Epithelial cell of esophagus (primary cell): ENCODE data around the gene FAM120A.

ENCODE experiments used
- DNase-seq: peaks from one replicate; pipeline ENCODE4 v3.0.0; 2010; ENCODE audit warnings: low read depth
- H3K4me3 ChIP-seq: 2 replicates; pipeline ENCODE4 v1.5.1; 2011; ENCODE audit warnings: mild to moderate bottlenecking, low read length, control low read depth
- TF ChIP-seq, protein P1 (sequence below): IDR thresholded peaks from 2 replicates; pipeline ENCODE4 v1.5.1; 2011; ENCODE audit warnings: low read depth, mild to moderate bottlenecking, low read length, control low read depth, inconsistent platforms; ENCODE audit not compliant: insufficient read depth; ENCODE audit errors: missing control alignments

The FAM120A gene

DNA sequence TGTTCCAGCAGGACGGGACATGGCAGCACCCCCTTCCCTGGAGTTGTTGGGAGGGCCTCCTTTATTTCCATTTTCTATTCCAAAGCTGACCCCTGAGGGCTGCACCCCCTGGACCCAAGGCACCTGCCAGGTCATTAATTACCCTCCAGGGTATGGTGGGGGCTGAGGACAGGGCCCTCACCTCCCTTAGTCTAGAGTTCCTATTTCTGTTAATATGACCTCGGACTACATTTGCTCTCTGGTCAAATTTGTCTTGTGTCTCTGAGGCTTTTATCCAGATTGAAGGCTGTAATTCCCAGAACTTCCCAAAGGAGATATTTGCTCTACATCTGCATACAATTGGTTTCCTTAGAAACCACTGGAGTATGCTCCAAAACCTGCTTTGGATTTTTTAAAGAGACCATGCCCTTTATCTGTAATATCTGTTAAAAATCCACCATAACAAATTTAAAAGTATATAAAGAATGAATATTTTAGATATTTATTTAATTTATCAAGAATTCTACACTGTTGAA, 141.7 kb downstream of the FAM120A start:
- TF ChIP-seq, protein P1, sequence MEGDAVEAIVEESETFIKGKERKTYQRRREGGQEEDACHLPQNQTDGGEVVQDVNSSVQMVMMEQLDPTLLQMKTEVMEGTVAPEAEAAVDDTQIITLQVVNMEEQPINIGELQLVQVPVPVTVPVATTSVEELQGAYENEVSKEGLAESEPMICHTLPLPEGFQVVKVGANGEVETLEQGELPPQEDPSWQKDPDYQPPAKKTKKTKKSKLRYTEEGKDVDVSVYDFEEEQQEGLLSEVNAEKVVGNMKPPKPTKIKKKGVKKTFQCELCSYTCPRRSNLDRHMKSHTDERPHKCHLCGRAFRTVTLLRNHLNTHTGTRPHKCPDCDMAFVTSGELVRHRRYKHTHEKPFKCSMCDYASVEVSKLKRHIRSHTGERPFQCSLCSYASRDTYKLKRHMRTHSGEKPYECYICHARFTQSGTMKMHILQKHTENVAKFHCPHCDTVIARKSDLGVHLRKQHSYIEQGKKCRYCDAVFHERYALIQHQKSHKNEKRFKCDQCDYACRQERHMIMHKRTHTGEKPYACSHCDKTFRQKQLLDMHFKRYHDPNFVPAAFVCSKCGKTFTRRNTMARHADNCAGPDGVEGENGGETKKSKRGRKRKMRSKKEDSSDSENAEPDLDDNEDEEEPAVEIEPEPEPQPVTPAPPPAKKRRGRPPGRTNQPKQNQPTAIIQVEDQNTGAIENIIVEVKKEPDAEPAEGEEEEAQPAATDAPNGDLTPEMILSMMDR = no peak
- DNase-seq = no peak
- no peak overlapping the region for H3K4me3 ChIP-seq

DNA sequence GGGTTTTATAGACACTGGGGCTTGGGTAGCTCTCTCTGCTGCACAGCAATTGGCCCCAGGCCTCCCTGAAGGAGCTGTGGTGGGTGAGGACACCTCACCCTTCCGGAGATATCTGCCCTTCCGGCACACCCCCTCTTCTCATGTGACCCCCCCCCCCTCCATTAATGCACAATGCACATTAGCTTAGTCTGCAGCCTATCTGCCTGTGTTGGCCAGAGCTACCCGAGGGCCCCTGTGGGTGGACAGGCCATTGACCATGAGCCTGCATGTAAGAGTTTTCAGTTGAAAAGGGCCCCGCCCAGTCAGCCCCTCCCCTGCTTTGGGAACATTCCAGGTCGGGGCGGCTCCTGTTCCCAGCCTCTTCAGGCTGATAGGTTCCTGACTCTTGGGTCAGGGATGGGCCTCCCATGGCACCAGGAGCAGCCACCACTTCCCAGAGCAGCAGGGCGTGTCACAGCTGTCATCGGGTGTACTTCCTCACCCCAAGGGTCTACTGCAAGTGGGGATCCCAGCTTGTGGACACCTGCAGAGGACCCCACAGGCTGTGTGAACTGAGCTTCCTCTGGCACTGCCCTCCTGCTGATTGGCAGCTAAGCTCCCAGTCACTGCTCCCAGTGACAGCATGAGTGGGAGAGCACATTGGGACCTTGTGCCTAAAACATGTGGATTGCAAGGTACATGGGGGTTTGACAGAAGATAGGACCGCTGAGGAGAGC, 142.7 kb downstream of the FAM120A start:
- no peak overlapping the region for H3K4me3 ChIP-seq
- TF ChIP-seq, protein P1 = no peak
- DNase-seq = peak; percentile 36

DNA sequence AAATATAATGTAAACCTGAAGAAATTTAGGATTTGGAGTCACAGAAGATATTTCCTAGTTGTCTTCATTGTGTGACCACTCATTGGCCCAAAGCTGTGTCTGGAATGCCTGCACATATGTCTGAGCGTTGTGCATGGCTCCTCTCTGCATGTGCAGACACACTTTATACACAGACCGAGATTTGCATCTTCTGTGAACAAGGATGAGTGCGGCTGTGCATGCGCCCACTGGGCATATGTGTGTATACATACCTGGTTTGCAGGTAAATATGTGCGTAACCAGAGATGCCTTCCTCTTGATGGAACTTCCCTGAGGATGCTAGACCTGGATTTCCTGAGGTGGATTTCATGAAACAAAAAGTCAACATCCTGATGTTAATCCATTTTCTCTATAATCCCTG, 144.0 kb downstream of the FAM120A start:
- TF ChIP-seq, protein P1 = no peak
- no peak overlapping the region for H3K4me3 ChIP-seq
- no peak for DNase-seq

DNA sequence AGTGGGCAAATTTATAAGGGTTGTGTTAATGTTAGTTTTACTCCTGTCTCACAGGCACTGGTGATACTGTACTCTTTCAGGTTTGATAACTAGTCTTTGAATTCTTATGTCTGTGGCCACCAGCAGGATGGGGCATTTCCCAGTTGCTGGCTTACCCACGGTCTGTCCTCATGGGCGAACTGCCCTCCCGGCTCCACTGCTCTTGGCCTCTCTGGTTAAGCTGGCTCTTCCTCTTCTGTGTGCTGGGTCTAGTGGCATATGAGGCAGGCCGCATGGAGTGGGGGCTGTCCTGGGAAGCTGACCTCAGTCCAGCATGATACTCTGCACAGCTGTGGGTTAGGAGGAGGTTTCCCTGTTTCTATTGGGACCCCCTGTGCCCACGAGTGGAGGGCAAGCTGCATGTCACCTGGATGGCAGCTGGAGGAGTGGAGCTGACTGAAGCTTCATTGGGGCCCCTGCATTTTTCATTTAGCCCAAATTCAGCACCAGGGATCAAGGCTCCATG, 144.4 kb downstream of the FAM120A start:
- H3K4me3 ChIP-seq = no peak overlapping the region
- TF ChIP-seq, protein P1 = no peak
- DNase-seq = no peak

DNA sequence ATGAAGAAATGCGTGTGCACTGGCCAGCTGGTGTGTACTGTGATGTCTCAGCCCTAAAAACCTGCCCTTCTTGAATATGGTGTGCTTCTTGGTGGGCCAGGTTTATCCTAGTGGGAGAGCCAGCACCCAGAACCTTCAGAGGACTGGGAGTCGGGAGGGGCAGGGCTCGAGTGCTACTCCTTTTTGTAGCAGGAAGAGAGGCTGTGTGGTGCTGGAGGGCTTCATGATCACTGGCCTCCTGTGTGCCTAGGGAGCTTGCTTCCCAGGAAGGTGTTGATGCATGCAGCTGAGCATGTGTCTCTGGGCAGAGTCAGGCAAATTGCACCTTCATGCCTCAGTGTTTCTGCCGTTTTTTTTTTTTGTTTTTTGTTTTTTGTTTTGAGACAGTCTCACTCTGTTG, 144.9 kb downstream of the FAM120A start:
- TF ChIP-seq, protein P1 = no peak

DNA sequence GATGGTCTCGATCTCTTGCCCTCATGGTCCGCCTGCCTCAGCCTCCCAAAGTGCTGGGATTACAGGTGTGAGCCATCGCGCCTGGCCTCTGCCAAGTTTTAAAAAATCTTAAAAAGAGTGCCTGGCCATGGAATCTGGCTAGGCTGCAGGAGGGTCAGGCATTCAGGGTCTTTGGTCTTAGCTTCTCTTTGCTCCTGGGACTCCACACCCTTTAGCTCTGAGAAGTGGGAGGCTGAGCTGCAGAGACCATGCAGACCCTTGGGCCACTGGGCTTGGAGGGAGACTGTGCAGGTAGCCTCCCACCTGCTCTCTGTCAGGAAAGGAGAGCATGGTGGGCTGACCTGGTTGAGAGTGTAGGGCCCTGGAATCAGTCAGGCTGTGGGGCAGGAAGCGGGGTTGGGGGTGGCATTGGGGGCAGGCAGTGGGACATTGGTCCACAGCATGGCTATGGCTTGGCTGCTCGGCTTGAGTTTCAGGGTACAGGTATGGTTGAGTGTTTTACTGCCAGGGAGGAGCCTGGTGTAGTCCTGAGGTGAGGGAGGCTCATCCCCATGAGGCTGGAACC, 145.7 kb downstream of the FAM120A start:
- H3K4me3 ChIP-seq = no peak overlapping the region
- DNase-seq = no peak
- TF ChIP-seq, protein P1 = no peak

More for the DNA sequence above, 144.9 kb downstream of the FAM120A start:
- DNase-seq = no peak
- H3K4me3 ChIP-seq = no peak overlapping the region
